Fibroblast of mammary gland (primary cell): ENCODE data around the gene ANKS4B.

Experiments
- DNase-seq: peaks from one replicate; pipeline ENCODE4 v3.0.0-alpha.2; 2010; ENCODE audit warnings: low read depth
- H3K4me3 ChIP-seq: 2 replicates; pipeline ENCODE4 v1.5.1; 2011; ENCODE audit warnings: low read depth, mild to moderate bottlenecking, low read length, moderate library complexity; ENCODE audit not compliant: control insufficient read depth
- TF ChIP-seq, protein P1 (sequence below): conservative IDR thresholded peaks from 2 replicates; pipeline ENCODE4 v1.5.1; 2011; ENCODE audit warnings: low read depth, low read length, inconsistent platforms; ENCODE audit not compliant: control insufficient read depth, insufficient read depth

ANKS4B gene

DNA sequence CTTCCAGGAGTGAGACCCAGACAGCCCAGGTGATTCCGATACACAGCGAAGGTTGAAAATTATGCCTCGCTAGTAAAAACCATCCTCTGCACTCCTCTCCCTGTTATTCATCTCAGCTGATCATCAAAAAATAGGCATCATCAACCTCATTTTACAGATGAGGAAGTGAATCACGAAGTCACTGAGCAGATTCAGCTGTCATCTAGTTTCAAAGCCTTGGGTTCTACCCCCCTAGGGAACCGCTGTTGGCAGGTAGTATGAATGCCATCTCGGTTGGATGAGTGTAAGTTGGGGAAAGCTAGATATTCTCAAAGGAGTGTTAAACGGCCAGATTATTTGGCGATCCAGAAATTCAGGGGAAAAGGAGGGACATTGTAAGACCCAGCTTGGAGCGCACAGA is 42.6 kb downstream of the ANKS4B start:
- no peak overlapping the region for H3K4me3 ChIP-seq
- TF ChIP-seq, protein P1, sequence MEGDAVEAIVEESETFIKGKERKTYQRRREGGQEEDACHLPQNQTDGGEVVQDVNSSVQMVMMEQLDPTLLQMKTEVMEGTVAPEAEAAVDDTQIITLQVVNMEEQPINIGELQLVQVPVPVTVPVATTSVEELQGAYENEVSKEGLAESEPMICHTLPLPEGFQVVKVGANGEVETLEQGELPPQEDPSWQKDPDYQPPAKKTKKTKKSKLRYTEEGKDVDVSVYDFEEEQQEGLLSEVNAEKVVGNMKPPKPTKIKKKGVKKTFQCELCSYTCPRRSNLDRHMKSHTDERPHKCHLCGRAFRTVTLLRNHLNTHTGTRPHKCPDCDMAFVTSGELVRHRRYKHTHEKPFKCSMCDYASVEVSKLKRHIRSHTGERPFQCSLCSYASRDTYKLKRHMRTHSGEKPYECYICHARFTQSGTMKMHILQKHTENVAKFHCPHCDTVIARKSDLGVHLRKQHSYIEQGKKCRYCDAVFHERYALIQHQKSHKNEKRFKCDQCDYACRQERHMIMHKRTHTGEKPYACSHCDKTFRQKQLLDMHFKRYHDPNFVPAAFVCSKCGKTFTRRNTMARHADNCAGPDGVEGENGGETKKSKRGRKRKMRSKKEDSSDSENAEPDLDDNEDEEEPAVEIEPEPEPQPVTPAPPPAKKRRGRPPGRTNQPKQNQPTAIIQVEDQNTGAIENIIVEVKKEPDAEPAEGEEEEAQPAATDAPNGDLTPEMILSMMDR, result no peak
- DNase-seq, result no peak

DNA sequence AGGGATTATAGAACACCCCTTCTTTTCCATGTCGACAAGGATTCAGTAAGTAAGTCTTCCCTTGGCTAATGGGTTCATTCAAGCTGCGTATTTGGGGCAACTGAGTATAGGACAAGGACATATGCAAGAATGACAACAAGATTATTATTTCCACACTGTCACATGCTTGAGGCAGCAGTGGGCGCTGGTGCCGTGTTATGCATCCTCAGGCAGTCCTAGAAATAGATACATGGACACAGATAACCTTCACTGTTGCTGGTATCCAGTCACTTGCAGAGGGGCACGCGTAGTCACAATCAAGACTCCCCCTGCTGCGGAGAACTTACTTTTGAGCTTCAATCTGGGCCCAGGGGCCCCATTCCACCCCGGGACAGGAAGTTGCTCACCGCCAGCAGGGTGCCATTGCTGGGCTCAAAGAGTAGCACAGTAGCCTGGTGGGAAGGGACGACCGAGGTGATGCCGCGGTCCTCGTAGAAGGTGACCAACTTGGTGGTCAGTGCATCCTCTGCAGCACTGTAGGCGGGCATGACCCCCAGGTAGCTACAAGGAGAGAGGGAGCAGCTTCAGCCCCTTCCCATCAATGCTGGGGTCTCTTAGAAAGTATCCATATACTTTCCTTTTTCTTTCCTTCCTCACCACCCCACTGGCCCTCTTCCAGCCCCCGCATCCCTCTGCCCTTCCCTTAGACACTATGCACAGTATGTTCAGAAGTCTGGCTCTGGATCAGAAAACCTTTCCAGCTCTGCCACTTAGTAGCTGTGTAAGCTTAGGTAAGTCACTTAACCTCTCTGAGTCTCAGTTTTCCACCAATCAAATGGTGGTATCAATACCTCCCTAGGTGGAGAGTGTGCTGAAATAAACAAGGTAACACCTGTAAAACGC is 43.8 kb downstream of the ANKS4B start:
- TF ChIP-seq, protein P1, result no peak
- H3K4me3 ChIP-seq, result no peak overlapping the region
- DNase-seq, result no peak

DNA sequence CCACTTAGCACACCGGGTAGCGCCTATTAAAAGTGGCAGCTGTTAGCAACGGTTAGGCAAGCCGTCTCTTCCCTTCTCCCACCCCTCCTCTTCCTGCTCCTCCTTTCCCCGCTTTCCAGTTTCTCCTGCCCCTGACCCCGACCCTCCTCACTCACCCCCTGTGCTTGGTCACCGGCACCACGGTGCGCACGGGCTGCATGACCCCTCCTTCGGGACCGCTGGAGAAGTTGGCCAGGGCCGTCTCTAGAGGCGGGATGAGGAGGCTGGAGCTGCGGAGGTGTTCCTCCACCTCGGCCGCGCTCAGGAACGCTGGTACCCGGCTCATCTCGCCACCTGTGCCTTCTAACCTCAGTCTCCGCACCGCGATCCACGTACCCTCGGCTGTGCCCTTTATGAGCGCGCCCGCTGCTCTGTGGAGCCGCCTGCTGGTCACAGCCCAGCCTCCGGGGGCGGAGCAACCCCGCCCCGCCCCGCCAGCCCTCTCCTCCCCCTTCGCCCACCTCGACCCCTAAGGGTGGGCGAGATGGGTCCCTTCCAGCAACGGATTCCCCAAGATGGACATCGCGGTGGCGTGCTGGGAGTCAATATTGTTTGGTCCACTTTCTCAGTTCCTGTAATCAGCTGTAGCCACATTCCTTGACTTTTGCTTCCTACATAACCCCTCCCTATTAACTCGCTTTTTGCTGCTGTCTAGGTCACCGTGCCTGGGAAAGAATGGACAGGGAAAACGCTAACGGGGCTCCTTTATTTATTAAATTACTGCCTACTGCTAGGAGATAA is 44.6 kb downstream of the ANKS4B start, which contains the start of gene CRYM:
Gene CRYM (minus strand): TSS at position 364 of the 780 bp plus-strand sequence. CDS start 39 bp downstream, at position 325.
- peak within 1 kb of the TSS; percentile 32 for H3K4me3 ChIP-seq
- peak; percentile 25 for DNase-seq
- TF ChIP-seq, protein P1, result peak; percentile 55

DNA sequence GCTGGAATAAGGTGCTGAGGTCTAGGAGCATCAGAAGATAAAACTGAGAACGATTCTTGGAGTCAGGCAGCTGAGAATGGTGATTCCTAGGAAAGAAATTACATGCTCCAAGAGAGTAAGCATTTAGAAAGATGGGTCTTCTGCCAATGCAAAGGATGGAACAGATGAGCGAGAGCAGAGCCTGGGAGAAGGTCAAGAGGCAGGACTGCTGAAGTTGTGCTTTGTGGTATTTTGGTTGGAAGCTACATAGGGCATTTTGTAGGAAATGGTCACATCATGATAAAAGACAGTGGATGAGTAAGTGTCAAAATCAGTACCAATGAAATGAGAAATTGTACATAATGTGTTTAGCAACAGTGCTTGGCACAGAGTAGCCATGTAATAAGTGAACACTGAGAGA is 46.0 kb downstream of the ANKS4B start:
- DNase-seq, result peak; percentile 40
- H3K4me3 ChIP-seq, result no peak overlapping the region
- TF ChIP-seq, protein P1, result no peak

DNA sequence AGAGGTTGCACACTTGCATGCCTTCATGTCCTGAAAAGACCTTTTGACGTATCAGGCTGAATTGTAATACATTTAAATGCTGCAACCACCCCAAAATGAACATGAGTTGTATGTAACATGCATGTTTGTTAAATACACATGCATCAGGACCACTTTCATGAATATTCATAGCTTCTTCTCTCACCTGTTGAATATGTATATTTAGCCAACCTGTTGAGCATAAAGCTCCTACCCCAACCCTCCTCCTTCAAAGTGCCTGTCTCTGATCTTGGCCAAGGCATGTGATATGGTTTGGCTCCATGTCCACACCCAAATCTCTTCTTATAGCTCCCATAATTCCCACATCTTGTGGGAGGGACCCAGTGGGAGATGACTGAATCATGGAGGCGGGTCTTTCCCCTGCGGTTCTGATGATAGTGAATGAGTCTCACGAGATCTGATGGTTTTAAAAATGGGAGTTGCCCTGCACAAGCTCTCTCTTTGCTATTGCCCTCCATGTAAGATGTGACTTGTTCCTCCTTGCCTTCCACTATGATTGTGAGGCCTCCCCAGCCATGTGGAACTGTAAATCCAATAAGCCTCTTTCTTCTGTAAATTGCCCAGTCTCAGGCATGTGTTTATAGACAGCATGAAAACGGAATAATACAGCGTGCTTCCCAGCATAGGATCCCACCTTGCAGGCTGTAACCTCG is 48.3 kb downstream of the ANKS4B start:
- H3K4me3 ChIP-seq, result no peak overlapping the region
- no peak for DNase-seq
- TF ChIP-seq, protein P1, result no peak

DNA sequence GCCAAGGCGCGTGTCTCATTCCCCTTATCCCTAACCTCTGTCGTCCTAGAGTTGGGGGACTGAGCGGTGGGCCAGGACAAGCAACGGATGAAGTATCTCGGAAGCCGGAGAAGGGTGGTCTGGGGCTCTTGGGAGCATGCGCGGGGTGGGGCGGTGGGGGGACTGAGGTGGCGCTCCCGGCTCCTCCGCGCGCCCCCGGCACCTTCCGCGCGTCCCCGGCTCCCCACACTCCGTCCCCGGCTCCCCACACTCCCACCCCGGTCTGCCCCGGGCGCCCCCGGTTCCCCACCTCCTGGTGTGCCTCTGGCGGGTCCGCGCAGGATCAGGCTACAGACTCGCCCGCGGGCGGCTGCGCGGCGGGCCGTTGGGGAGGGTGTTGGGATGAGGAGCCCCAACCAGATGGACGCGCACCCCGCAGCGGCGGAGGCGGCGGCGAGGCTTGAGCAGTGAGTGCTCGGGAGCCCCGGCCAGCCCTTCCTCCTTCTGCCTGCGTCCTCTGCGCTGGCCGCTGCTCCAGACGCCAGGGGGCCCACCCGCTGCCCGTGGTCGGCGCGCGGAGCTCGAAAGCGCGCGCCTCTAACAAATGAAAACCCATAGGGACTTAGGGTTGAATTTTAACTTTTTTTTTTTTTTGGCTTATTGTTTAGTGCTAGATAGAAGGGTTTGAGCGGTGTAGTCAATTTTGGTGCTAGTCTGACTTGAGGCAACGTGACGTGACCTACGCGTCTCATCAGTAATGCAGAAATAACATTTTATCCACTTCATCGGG is 50.2 kb downstream of the ANKS4B start:
- peak; percentile 38 for DNase-seq
- TF ChIP-seq, protein P1, result peak; percentile 31
- peak overlapping the region; percentile 31 for H3K4me3 ChIP-seq
